ENCODE data around the gene ALDH2.

The ALDH2 gene

GRCh38 chr12:111745211-111745610, 21.5 kb upstream of the ALDH2 start:
- Histone ChIP-seq H3K27me3 (ENCODE audit: control insufficient read depth in 1 of 2, insufficient read depth in 2 of 2, low read length in 2 of 2) (no peaks in the 10 kb centered on the region), H3K36me3 (ENCODE audit: control insufficient read depth in 2 of 2, insufficient read depth in 2 of 2, low read length in 2 of 2) (peaks cover 33 to 34% of the 10 kb centered on the region in 2 donors), H3K9ac (ENCODE audit: low read length in 2 of 2) (no peak overlapping the region), H3K4me1 (ENCODE audit: control insufficient read depth, insufficient read depth, low read length) (peaks cover 19% of the 10 kb centered on the region), H3K27ac (ENCODE audit: low read length) (no peak overlapping the region), H3K4me3 (ENCODE audit: low read length in 2 of 2) (no peak overlapping the region), H3K9me3 (ENCODE audit: control insufficient read depth in 2 of 2, low read length in 2 of 2) (no peaks in the 10 kb centered on the region)

GRCh38 chr12:111747333-111747732, 19.4 kb upstream of the ALDH2 start:
- Histone ChIP-seq H3K27me3 (ENCODE audit: control insufficient read depth in 1 of 2, insufficient read depth in 2 of 2, low read length in 2 of 2) (no peaks in the 10 kb centered on the region), H3K9ac (ENCODE audit: low read length in 2 of 2) (no peak overlapping the region), H3K9me3 (ENCODE audit: control insufficient read depth in 2 of 2, low read length in 2 of 2) (no peaks in the 10 kb centered on the region), H3K4me1 (ENCODE audit: control insufficient read depth, insufficient read depth, low read length) (peaks cover 4% of the 10 kb centered on the region), H3K27ac (ENCODE audit: low read length) (no peak overlapping the region), H3K4me3 (ENCODE audit: low read length in 2 of 2) (no peak overlapping the region), H3K36me3 (ENCODE audit: control insufficient read depth in 2 of 2, insufficient read depth in 2 of 2, low read length in 2 of 2) (peaks cover 34 to 35% of the 10 kb centered on the region in 2 donors)

GRCh38 chr12:111748151-111748672, 18.5 kb upstream of the ALDH2 start:
- Histone ChIP-seq H3K27me3 (ENCODE audit: control insufficient read depth in 1 of 2, insufficient read depth in 2 of 2, low read length in 2 of 2) (no peaks in the 10 kb centered on the region), H3K9ac (ENCODE audit: low read length in 2 of 2) (no peak overlapping the region), H3K9me3 (ENCODE audit: control insufficient read depth in 2 of 2, low read length in 2 of 2) (no peaks in the 10 kb centered on the region), H3K36me3 (ENCODE audit: control insufficient read depth in 2 of 2, insufficient read depth in 2 of 2, low read length in 2 of 2) (peaks cover 34 to 35% of the 10 kb centered on the region in 2 donors), H3K4me3 (ENCODE audit: low read length in 2 of 2) (no peak overlapping the region), H3K27ac (ENCODE audit: low read length) (no peak overlapping the region), H3K4me1 (ENCODE audit: control insufficient read depth, insufficient read depth, low read length) (peaks cover 6% of the 10 kb centered on the region)

- peaks cover 11% of the 10 kb centered on the region for H3K4me1 ChIP-seq (ENCODE audit: control insufficient read depth, insufficient read depth, low read length)
- peaks cover 35 to 37% of the 10 kb centered on the region in 2 donors for H3K36me3 ChIP-seq (ENCODE audit: control insufficient read depth in 2 of 2, insufficient read depth in 2 of 2, low read length in 2 of 2)
- no peak overlapping the region for H3K9ac ChIP-seq (ENCODE audit: low read length in 2 of 2)
- H3K27ac ChIP-seq (ENCODE audit: low read length): no peak overlapping the region
- H3K27me3 ChIP-seq (ENCODE audit: control insufficient read depth in 1 of 2, insufficient read depth in 2 of 2, low read length in 2 of 2): no peaks in the 10 kb centered on the region
- no peaks in the 10 kb centered on the region for H3K9me3 ChIP-seq (ENCODE audit: control insufficient read depth in 2 of 2, low read length in 2 of 2)
- no peak overlapping the region for H3K4me3 ChIP-seq (ENCODE audit: low read length in 2 of 2)
Measured at GRCh38 chr12:111748867-111749266, 17.9 kb upstream of the ALDH2 start.

- H3K4me3 ChIP-seq (ENCODE audit: low read length in 2 of 2): no peak overlapping the region
- no peaks in the 10 kb centered on the region for H3K27me3 ChIP-seq (ENCODE audit: control insufficient read depth in 1 of 2, insufficient read depth in 2 of 2, low read length in 2 of 2)
- H3K27ac ChIP-seq (ENCODE audit: low read length): no peak overlapping the region
- no peak overlapping the region for H3K9ac ChIP-seq (ENCODE audit: low read length in 2 of 2)
- H3K4me1 ChIP-seq (ENCODE audit: control insufficient read depth, insufficient read depth, low read length): peaks cover 11% of the 10 kb centered on the region
- no peaks in the 10 kb centered on the region for H3K9me3 ChIP-seq (ENCODE audit: control insufficient read depth in 2 of 2, low read length in 2 of 2)
- H3K36me3 ChIP-seq (ENCODE audit: control insufficient read depth in 2 of 2, insufficient read depth in 2 of 2, low read length in 2 of 2): peaks cover 35 to 38% of the 10 kb centered on the region in 2 donors
Measured at GRCh38 chr12:111749391-111749790, 17.3 kb upstream of the ALDH2 start.

GRCh38 chr12:111753144-111753881, 13.4 kb upstream of the ALDH2 start:
- H3K36me3 ChIP-seq (ENCODE audit: control insufficient read depth in 2 of 2, insufficient read depth in 2 of 2, low read length in 2 of 2): peaks cover 12 to 24% of the 10 kb centered on the region in 2 donors
- H3K4me1 ChIP-seq (ENCODE audit: control insufficient read depth, insufficient read depth, low read length): peaks cover 20% of the 10 kb centered on the region
- H3K27ac ChIP-seq (ENCODE audit: low read length): no peak overlapping the region
- H3K9ac ChIP-seq (ENCODE audit: low read length in 2 of 2): no peak overlapping the region
- no peaks in the 10 kb centered on the region for H3K9me3 ChIP-seq (ENCODE audit: control insufficient read depth in 2 of 2, low read length in 2 of 2)
- no peaks in the 10 kb centered on the region for H3K27me3 ChIP-seq (ENCODE audit: control insufficient read depth in 1 of 2, insufficient read depth in 2 of 2, low read length in 2 of 2)
- no peak overlapping the region for H3K4me3 ChIP-seq (ENCODE audit: low read length in 2 of 2)

GRCh38 chr12:111754671-111755070, 12.1 kb upstream of the ALDH2 start:
- Histone ChIP-seq H3K9me3 (ENCODE audit: control insufficient read depth in 2 of 2, low read length in 2 of 2) (no peaks in the 10 kb centered on the region), H3K4me3 (ENCODE audit: low read length in 2 of 2) (no peak overlapping the region), H3K4me1 (ENCODE audit: control insufficient read depth, insufficient read depth, low read length) (peaks cover 23% of the 10 kb centered on the region), H3K36me3 (ENCODE audit: control insufficient read depth in 2 of 2, insufficient read depth in 2 of 2, low read length in 2 of 2) (peaks cover 5 to 19% of the 10 kb centered on the region in 2 donors), H3K27me3 (ENCODE audit: control insufficient read depth in 1 of 2, insufficient read depth in 2 of 2, low read length in 2 of 2) (no peaks in the 10 kb centered on the region), H3K9ac (ENCODE audit: low read length in 2 of 2) (no peak overlapping the region), H3K27ac (ENCODE audit: low read length) (no peak overlapping the region)

- H3K36me3 ChIP-seq (ENCODE audit: control insufficient read depth in 2 of 2, insufficient read depth in 2 of 2, low read length in 2 of 2): peaks cover 3 to 19% of the 10 kb centered on the region in 2 donors
- H3K27ac ChIP-seq (ENCODE audit: low read length): no peak overlapping the region
- H3K4me1 ChIP-seq (ENCODE audit: control insufficient read depth, insufficient read depth, low read length): peaks cover 23% of the 10 kb centered on the region
Measured at GRCh38 chr12:111756196-111756595, 10.5 kb upstream of the ALDH2 start.

GRCh38 chr12:111756681-111757080, 10.1 kb upstream of the ALDH2 start:
- Histone ChIP-seq H3K9me3 (ENCODE audit: control insufficient read depth in 2 of 2, low read length in 2 of 2) (no peaks in the 10 kb centered on the region), H3K27ac (ENCODE audit: low read length) (no peak overlapping the region), H3K4me3 (ENCODE audit: low read length in 2 of 2) (no peak overlapping the region), H3K9ac (ENCODE audit: low read length in 2 of 2) (no peak overlapping the region), H3K4me1 (ENCODE audit: control insufficient read depth, insufficient read depth, low read length) (peaks cover 23% of the 10 kb centered on the region), H3K27me3 (ENCODE audit: control insufficient read depth in 1 of 2, insufficient read depth in 2 of 2, low read length in 2 of 2) (no peaks in the 10 kb centered on the region), H3K36me3 (ENCODE audit: control insufficient read depth in 2 of 2, insufficient read depth in 2 of 2, low read length in 2 of 2) (peaks cover 3 to 19% of the 10 kb centered on the region in 2 donors)

More at GRCh38 chr12:111756196-111756595, 10.5 kb upstream of the ALDH2 start:
- H3K4me3 ChIP-seq (ENCODE audit: low read length in 2 of 2): no peak overlapping the region
- H3K27me3 ChIP-seq (ENCODE audit: control insufficient read depth in 1 of 2, insufficient read depth in 2 of 2, low read length in 2 of 2): no peaks in the 10 kb centered on the region
- no peaks in the 10 kb centered on the region for H3K9me3 ChIP-seq (ENCODE audit: control insufficient read depth in 2 of 2, low read length in 2 of 2)
- no peak overlapping the region for H3K9ac ChIP-seq (ENCODE audit: low read length in 2 of 2)

- peaks cover 23% of the 10 kb centered on the region for H3K4me1 ChIP-seq (ENCODE audit: control insufficient read depth, insufficient read depth, low read length)
- H3K9me3 ChIP-seq (ENCODE audit: control insufficient read depth in 2 of 2, low read length in 2 of 2): no peaks in the 10 kb centered on the region
- H3K27me3 ChIP-seq (ENCODE audit: control insufficient read depth in 1 of 2, insufficient read depth in 2 of 2, low read length in 2 of 2): no peaks in the 10 kb centered on the region
- no peak overlapping the region for H3K27ac ChIP-seq (ENCODE audit: low read length)
- H3K36me3 ChIP-seq (ENCODE audit: control insufficient read depth in 2 of 2, insufficient read depth in 2 of 2, low read length in 2 of 2): peaks cover 3 to 19% of the 10 kb centered on the region in 2 donors
- H3K9ac ChIP-seq (ENCODE audit: low read length in 2 of 2): no peak overlapping the region
- no peak overlapping the region for H3K4me3 ChIP-seq (ENCODE audit: low read length in 2 of 2)
Measured at GRCh38 chr12:111757361-111758119, 9.2 kb upstream of the ALDH2 start.

Measured in stomach smooth muscle (tissue), 2 donors.